ENCODE results near the gene CARM1.
A peak's percentile ranks its signal among the peaks of the same experiment; 100 is the strongest.
"Not testable (repeated sequence)": the region's sequence is repeated elsewhere in the genome, so short reads cannot be mapped to it uniquely, and the experiment has no call there.

Gene CARM1

DNA sequence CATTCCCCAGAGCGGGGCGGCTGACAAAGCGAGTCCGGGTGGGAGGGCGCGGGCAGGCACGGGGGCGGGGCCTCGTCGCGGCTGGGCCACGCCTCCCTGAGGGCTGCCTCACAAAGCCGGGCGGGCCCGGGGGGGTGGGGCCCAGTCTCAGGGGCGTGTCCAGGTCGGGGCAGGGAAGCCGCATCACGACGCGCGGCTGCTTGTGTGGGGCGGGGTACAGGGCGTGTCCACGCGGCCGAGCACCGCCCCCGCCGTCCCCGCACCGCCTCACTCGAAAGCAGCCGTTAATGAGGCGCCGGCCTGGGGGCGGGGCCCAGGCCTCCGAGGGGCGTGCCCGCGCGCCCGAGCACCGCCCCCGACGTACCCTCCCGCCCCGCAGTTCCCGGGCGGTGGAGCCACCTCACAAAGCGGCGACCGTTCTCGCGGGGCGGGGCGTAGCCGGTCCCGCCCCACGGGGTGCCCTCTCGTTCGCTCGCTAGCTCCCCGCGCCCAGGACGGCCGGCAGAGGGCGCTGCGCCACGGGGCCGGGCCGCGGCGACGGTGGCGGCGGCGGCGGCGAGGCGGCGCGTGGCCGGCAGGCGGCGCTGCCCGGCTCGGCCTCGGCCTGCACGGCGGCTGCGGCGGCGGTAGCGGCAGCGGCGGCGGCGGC lies at the start of gene CARM1:
Gene CARM1, plus strand, starts transcription at position 599 of the 649 bp plus-strand sequence. CDS start 150 bp downstream, outside the sequence.
- peak; percentile 98 for DNase-seq (ENCODE audit: low read depth)

DNA sequence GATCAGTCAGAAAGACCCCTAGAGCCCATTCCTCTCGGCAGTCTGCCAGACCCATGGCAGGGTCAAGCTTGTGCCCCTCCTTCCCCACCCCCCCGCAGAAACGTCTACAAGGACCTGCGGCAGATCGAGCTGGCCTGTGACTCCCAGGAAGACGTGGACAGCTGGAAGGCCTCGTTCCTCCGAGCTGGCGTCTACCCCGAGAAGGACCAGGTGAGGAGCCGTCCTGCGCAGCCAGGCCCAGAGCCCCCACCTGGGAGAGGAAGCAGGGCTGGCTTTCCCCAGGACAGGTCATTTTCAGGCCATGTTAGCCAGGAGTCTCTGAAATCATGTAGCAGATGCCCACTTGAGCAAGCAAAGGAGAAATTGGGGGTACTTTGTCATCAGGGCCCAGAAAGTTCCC lies 47.7 kb upstream of the CARM1 start:
- no peak for DNase-seq (ENCODE audit: low read depth)

DNA sequence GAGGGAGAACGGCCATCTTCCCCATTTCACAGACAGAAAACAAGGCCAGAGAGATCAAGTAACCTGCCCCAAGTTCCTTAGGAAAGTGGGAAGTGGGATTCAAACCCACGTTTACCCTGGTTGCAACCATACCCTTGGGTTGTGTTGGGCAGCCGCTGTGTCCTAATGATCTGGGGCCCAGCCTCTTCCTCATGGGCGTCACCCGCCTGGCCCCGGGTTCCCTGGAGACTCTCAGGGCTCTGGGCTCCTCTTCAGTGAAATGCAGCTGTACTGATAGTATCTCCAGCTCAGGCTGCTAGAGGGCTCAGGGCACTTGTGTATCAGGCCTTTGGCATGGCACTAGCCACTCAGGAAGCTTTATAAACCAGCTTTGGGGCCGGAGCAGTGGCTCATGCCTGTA lies 45.1 kb upstream of the CARM1 start:
- no peak for DNase-seq (ENCODE audit: low read depth)

DNA sequence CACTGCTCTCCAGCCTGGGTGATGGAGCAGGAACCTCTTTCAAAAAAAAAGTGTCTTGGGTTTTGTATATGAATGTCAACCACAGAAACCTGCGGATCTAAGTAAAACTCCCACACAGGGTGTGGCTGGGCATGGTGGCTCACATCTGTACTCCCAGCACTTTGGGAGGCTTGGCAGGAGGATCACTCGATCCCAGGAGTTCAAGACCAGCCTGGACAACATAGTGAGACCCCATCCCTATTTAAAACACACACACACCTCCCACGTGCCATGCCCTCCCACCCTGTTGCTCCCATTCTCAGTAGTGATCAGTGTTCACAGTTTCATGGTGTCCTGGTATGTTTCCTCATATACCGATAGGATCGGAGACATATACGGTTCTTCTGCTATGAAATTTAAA lies 44.5 kb upstream of the CARM1 start:
- DNase-seq (ENCODE audit: low read depth): no peak

DNA sequence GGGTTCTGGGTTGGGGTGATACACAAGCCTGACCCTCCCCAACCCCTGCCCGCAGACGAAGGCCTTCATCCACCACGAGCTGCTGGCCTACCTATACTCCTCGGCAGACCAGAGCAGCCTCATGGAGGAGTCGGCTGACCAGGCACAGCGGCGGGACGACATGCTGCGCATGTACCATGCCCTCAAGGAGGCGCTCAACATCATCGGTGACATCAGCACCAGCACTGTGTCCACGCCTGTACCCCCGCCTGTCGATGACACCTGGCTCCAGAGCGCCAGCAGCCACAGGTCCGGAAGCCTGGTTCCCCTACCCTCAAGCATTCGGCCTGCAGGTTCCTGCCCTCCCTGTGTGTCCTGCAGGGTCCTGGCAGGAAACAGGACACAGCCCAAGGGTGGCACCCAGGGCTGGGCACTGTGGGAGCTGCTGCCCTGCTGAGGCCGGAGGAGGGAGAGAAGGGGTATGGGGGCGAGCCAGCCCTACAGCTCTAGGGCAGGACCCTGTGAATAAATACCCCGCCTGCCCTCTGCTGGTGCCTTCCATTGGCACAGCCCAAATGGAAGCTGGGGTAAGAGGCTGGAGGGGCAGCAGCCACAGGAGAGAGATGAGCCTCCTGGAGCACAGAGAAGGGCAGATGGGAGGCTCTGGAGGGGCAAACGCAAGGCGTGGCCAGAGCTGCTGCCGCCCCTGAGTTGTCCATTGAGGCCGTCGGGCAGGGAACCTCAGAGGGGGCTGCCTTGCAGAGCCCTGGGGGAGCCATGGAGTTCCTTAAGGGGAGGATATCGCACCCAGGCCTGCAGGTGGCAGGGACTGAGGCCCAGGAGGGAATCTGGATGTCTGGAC lies 42.2 kb upstream of the CARM1 start:
- DNase-seq (ENCODE audit: low read depth): no peak

DNA sequence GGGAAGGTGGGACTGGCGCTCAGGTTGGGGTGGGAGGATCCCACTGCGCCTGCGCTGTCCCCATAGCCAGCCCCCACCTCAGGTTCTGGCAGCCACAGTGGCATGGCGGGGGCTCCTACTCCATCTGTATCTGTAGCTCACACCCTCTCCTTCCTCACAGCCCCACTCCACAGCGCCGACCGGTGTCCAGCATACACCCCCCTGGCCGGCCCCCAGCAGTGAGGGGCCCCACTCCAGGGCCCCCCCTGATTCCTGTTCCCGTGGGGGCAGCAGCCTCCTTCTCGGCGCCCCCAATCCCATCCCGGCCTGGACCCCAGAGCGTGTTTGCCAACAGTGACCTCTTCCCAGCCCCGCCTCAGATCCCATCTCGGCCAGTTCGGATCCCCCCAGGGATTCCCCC lies 41.4 kb upstream of the CARM1 start:
- DNase-seq (ENCODE audit: low read depth): no peak

DNA sequence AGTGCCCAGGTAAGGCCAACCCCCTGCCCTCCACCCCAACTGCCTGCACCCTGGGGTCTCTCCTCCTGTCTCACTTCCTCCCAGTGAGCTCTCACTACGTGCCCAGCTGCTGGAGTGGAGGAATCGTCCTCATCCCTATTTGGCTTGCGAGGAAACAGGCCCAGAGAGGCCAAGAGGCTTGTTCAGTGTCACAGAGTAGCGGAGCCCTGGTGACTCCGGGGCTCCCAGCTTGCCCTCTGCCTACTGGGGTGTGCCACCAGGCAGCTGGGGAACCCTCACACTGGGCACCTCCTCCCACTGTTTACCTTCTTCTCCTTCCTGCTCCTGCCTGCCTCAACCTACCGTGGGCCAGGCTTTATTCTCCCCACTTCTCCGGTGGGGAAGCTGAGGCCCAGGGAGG lies 41.0 kb upstream of the CARM1 start:
- DNase-seq (ENCODE audit: low read depth): no peak

DNA sequence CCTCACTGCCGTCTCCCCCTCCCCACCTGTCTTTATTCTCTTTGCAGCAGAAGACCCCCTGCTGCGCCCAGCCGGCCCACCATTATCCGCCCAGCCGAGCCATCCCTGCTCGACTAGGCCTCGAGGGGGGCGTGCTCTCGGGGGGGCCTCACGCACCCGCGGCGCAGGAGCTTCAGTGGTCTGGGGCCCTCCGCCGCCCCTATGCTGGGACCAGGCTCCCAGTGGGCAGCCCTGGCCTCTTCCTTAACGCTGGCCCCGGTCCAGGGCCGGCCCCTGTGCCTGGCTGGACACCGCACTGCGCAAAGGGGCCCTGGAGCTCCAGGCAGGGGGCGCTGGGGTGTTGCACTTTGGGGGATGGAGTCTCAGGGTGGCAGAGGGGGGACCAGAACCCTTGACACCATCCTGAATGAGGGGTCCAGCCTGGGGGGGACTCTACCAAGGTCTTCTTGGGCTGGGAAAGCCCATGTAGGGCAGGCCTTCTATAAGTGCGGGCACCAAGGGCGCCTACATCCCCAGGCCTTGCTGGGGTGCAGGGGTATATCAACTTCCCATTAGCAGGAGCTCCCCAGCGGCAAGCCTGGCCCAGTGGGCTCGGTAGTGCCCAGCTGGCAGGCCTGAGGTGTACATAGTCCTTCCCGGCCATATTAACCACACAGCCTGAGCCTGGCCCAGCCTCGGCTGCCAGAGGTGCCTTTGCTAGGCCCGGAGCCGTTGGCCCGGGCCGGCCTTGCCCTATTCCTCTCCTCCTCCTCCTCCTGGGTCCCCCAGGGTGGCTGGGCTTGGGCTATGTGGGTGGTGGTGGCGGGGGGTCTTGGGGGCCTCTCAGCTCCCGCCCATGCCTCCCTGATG lies 40.2 kb upstream of the CARM1 start:
- no peak for DNase-seq (ENCODE audit: low read depth)

DNA sequence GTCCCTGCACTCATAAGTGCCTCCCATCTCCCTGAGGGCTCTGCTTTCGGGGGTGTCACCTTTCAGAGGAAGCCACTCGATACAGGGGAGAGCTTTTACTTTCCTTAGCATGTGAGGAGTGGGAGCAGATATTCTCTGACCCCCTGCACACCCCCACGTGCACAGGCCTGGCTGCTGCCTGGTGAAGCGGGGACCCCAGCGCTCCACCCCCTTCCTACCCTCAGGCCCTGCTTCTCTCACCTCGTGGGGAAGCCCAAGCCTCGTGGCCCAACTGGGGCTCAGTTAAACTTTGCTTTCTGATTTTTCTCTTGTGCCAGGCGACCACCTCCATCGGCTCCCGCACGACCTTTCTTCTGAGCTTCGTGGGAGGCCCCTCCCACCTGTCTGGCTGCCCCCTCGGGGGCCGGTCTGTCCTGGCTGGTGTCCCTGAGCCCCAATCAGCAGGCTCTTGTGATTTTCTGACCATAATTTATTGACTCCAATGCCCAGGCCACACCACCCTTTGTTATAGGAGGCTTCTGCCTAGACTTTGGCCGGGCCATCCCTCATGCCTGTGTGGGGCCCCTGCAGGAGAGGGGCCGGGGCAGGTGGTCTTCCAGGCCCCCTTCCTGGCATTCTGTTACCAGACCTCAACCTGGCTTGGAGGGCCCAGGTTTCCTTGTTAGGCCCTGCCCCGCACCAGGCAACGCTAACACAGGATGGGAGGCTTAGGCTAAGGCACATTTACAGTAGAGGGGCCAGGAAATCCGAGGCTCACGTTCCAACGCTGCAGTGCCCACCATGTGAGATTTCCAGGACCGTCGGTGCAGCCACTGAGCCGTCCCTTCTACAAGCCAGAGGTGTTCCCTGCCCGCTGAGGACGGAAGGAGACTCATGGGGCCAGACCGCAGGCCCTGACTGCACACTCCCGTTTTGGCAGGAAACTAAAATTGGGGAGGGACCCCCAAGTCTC lies 39.1 kb upstream of the CARM1 start:
- no peak for DNase-seq (ENCODE audit: low read depth)

DNA sequence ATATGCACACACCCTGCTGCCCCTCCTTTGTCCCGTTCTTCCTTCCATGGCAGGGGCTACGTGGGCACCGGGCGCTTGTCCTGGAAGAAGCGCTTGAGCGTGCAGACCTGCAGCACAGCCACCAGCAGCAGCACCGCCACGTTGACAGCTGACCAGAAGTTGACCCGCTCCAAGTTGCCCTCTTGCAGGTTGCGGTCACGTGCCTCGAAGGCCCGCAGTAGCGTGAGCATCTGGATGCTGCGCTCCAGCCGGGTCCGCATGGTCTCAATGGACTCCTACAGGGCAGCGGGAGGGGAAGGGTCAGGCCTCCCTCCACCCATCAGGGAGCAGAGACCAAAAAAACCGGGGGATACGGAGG lies 38.4 kb upstream of the CARM1 start:
- no peak for DNase-seq (ENCODE audit: low read depth)

DNA sequence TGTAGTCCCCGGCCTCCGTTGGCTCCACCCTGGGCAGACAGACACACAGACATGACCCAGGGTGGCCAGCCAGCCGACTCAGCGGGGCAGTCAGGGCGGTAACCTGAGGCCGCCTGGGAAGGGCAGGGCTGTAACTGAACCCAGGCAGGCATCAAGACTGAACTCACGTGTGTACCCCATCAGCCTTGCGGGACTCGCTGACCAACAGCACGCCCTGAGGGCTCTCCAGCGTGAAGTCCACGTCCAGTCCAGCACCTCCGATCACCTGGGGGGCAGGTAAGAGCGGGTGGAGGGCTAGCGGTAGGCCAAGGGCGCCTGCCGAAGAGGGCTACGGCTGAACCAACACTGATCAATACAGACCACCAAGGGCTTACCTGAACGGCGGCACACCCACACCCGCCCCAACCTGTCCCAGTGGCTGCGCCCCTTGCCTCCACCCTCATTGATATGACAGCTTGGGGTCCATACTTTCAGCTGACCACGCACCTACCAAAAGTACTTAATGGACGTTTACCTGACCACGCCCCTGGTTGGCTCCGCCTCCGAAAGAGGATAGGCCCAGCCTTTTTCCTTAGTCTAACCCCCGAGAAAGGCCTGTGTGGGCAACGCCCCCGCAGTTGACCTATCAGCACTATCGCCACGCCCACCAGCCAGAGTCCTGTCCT lies 36.1 kb upstream of the CARM1 start:
- DNase-seq (ENCODE audit: low read depth): no peak

DNA sequence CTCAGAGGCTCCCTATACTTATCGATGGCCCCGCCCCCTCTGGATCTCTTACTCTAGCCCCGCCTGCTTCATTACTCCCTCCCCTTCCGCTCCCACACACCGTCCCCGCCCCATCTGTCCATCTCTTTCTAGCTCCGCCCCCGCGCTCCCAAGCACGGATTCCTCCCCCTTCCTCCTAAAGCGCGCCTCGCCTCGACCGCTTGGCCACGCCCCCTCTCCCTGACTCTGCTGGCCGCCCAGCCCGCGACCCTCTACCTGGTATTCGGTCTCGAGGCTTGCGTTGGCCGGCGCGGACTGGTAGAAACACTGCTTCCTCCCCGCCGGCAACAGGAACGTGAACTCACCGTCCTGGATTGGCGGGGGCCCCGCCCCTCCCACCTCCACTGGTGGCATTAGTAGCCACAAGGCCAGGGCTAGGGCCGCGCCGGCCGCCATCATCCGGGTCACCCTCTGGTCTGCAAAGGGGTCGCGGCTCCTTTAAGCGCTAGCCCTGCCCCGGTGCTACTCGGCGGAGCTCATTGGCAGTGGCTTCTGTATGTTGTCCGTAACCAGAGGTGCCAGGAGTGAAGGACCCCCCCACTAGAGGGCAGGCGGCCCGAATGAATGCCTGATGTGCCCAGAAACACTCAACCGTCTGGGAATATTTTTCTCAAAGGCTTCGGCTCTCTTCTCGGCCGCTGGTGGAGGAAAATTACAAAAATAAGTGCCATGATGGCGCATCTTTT lies 35.4 kb upstream of the CARM1 start, which contains the start of gene TMED1:
Gene TMED1, minus strand, starts transcription at position 459 of the 725 bp plus-strand sequence. Its CDS starts 21 bp downstream, at position 438.
- peak; percentile 100 for DNase-seq (ENCODE audit: low read depth)

DNA sequence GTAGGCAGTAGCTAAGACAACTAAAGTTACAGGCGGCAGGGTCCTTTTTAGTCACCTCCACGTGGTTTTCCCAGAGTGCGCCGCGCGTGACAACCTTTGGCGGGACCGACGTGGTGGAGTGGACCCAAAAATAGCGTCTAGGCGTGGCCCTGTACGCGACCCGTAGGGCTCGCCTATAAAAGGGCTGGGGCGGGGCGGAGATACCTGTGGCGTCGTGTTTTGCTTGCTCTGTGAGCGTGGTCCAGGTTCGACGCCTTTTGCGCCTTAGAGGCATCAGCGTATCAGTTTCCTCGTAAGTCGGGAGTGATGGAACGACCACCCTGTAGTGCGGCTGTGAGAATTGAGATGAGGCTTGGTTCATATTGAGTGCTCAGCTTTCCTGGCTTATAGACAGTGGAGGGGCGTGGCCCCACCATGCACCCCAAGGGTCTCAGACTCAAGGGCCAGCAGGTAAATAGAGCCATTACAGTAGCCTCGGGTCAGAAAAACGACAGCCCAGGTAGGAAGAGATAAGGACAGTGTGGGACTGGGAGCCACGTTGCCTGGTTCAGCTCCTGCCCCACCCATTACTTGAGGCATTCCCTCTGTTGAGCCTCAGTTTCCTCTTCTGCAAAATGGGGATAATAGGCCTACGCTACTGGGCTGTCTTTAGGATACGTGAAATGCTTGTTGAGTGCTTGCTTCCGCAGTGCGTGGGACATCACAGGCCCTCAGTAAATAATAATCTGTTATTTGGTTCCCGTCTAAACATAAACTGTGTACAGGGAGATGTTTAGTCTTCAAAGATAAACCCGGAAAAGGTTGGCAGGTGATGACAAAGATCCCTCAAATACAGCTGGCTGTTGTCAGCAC lies 34.6 kb upstream of the CARM1 start:
- peak; percentile 76 for DNase-seq (ENCODE audit: low read depth)

DNA sequence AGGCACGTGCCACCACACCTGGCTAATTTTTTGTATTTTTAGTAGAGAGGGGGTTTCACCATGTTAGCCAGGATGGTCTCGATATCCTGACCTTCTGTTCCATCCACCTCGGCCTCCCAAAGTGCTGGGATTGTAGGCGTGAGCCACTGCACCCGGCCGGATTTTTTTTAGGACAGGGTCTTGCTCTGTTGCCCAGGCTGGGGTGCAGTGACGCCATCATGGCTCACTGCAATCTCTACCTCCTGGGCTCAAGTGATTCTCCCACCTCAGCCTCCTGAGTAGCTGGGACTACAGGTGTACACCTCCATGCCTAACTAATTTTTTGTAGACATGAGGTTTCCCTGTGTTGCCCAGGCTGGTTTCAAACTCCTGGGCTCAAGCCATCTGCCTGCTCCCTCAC lies 33.7 kb upstream of the CARM1 start:
- not testable (repeated sequence) for DNase-seq (ENCODE audit: low read depth)

DNA sequence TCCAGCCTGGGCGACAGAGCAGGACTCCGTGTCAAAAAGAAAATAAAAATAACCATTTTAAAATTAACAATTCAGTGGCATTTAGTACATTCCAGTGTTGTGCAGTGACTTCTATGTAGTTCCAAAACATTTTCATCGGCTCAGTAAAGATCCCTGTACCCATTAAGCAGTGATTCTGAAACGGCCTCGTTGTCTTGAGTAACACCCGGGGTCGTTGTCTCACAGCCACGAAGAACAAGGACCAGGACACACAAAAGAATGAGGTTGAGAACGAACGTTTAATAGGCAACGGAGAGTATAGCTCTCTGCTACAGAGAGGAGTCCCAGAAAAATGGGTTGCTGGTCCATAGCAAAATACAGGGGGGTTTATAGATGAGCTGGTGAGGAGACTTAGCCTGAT lies 33.0 kb upstream of the CARM1 start:
- DNase-seq (ENCODE audit: low read depth): no peak

DNA sequence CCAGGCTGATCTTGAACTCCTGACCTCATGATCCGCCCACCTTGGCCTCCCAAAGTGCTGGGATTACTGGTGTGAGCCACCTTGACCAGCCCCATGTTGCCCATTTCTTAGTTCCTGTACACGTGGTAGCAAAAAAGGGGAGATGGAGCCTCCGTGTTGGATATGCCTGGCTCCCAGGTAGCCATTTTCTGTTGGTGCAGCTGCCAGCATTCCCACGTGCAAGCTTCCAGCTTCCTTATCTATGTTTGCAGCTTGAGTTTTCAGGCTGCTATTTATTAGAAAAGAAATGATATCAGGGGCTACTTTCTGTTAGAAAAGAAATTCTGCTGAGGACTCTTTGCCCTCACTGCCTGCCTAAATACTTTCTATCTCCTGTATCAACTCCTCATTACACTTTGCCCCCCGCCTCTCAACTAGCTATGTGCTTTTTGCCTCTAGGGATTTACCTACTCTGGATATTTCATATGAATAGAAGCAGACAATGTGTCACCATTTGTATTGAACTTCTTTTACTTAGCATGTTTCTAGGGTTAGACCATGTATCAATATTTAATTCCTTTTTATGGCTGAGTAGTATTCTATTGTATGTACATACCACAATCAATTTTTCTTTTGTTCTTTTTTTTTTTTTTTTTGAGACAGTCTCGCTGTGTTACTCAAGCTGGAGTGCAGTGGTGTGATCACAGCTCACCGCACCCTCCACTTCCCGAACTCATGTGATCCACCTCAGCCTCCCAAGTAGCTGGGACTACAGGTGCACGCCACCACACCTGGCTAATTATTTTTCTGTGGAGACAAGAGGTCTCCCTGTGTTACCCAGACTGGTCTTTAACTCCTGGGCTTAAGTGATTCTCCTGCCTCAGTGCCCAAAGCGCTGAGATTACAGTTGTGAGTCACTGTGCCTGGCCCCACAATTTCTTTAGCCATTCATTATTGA lies 32.0 kb upstream of the CARM1 start:
- DNase-seq (ENCODE audit: low read depth): no peak

DNA sequence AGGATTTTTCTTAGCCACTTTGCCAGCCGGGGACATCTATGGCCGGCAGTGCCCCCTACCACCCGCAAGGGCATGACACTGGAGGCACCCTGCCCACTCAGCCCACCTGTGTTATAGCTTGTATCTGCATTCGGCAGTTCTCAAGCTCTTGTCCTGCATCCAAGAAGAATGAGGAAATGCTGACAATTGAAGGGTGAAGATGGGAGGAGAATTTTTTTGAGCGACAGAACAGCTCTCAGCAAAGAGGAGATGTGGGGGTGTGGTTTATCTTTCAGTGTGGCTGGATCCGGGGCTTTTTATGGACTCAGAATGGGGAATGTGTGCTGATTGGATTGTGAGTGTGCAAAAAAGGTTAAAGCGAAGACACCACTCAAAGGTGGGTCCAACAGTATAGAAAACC lies 28.6 kb upstream of the CARM1 start:
- no peak for DNase-seq (ENCODE audit: low read depth)

Measured in iris pigment epithelial cell (primary cell).